ENCODE measurements around the gene BMP2K. TPM values are rescaled to one million over a fixed set of nuclear protein-coding genes. Genes with fewer than 3 reads are reported as not detected.

Gene BMP2K
- total RNA-seq, 5 donors from 2014 or later (not counting 1 experiment from before 2014, with no cell fraction given): 6.7 to 13.4 (median 12.1) TPM

GRCh38 chr4:78809928-78810835 lies 34.0 kb downstream of the BMP2K start:
- no peaks in the 10 kb centered on the region for H3K27me3 Mint-ChIP-seq
- H3K4me3 Mint-ChIP-seq: no peak overlapping the region
- H3K27me3 ChIP-seq (replicated peaks in 1 of 2; ENCODE audit: control insufficient read depth in 2 of 2, extremely low read depth in 1 of 2, insufficient read depth in 2 of 2, low read length in 1 of 2): no peaks in the 10 kb centered on the region
- peaks cover 28% of the 10 kb centered on the region for H3K36me3 Mint-ChIP-seq
- DNase-seq: no peak
- no peak overlapping the region for H3K27ac ChIP-seq (ENCODE audit: low read length)
- H3K4me3 ChIP-seq (ENCODE audit: control insufficient read depth in 1 of 2, extremely low read depth in 1 of 2, low read length in 1 of 2): no peak overlapping the region
- CTCF ChIA-PET: interaction anchor here (1.5 to 1.6 kb wide), 2 partner anchors 9 to 50 kb away, joined by 3 read pairs; no protein-coding TSS in a partner anchor
- H3K9me3 Mint-ChIP-seq: peaks cover 0 to 12% (median 2%) of the 10 kb centered on the region in 3 donors
- peaks cover 4 to 28% (median 20%) of the 10 kb centered on the region in 3 donors for H3K4me1 Mint-ChIP-seq
- H3K27ac Mint-ChIP-seq: no peak overlapping the region
- no peaks in the 10 kb centered on the region for H3K36me3 ChIP-seq (ENCODE audit: control insufficient read depth in 2 of 2, extremely low read depth in 1 of 2, insufficient read depth in 1 of 2, low read length in 1 of 2)
- H3K4me1 ChIP-seq (ENCODE audit: control insufficient read depth in 1 of 2, extremely low read depth in 1 of 2, insufficient read depth in 2 of 2, low read length in 2 of 2): no peaks in the 10 kb centered on the region
- WGBS (ENCODE audit: insufficient coverage): 94% methylated on average over 3 of the region's 7 CpGs
- no peak for ATAC-seq (replicated peaks in 1 of 4)
- H3K9me3 ChIP-seq: no peaks in the 10 kb centered on the region
- POLR2A ChIA-PET: no interaction called here

DNA sequence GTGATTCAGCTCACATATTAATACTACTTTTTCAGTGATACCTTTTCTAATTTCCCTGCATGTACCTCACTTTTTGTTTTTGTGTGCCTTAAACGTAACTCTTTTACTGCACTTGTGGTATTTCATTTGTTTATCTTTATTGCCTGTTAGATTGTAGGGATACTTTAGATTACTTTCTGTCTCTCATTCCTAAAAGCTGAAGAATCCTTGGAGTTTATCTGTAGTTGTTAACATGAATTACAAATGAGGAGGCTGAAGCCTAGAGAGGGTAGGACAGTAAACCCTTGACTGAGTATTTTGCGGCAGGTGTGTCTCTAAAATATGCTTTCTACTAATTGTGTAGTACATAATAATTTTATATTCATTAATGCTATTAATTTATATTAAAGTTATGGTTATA lies 34.9 kb downstream of the BMP2K start:
- DNase-seq (no peak), ATAC-seq (replicated peaks in 1 of 4) (no peak)
- Mint-ChIP-seq H3K36me3 (peaks cover 27% of the 10 kb centered on the region), H3K27me3 (no peaks in the 10 kb centered on the region), H3K4me1 (peaks cover 4 to 30% (median 20%) of the 10 kb centered on the region in 3 donors), H3K27ac (no peak overlapping the region), H3K9me3 (peaks cover 0 to 11% (median 2%) of the 10 kb centered on the region in 3 donors), H3K4me3 (no peak overlapping the region)
- H3K27me3 ChIP-seq (replicated peaks in 1 of 2; ENCODE audit: control insufficient read depth in 2 of 2, extremely low read depth in 1 of 2, insufficient read depth in 2 of 2, low read length in 1 of 2): no peaks in the 10 kb centered on the region
- H3K9me3 ChIP-seq: no peaks in the 10 kb centered on the region
- POLR2A ChIA-PET: no interaction called here
- WGBS (ENCODE audit: insufficient coverage): no CpG with 5 or more reads among the region's 2 CpGs
- no peak overlapping the region for H3K27ac ChIP-seq (ENCODE audit: low read length)
- H3K36me3 ChIP-seq (ENCODE audit: control insufficient read depth in 2 of 2, extremely low read depth in 1 of 2, insufficient read depth in 1 of 2, low read length in 1 of 2): no peaks in the 10 kb centered on the region
- H3K4me3 ChIP-seq (ENCODE audit: control insufficient read depth in 1 of 2, extremely low read depth in 1 of 2, low read length in 1 of 2): no peak overlapping the region
- CTCF ChIA-PET: interaction anchor here (1.5 to 1.6 kb wide), 2 partner anchors 10 to 49 kb away, joined by 3 read pairs; no protein-coding TSS in a partner anchor
- H3K4me1 ChIP-seq (ENCODE audit: control insufficient read depth in 1 of 2, extremely low read depth in 1 of 2, insufficient read depth in 2 of 2, low read length in 2 of 2): no peaks in the 10 kb centered on the region

DNA sequence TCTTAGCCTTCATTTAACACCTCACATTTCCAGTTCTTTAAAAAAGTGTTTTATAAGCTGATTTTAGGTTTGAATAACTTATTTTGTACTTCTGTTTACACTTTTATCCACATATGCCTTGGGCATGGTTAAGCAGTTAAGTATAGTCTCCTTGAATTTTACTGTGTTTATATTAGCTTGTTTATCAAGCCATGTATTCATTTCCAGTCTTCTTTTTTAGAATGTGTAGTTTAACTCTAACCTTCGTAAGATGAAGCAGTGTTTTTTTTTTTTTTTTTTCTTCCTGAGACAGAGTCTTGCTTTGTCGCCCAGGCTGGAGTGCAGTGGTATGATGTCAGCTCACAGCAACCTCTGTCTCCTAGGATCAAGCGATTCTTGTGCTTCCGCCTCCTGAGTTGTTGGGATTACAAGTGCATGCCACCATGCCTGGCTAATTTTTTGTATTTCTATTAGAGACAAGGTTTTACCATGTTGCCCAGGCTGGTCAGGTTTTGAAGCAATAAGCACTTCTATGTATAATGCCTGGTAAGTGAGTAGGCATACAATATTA lies 42.5 kb downstream of the BMP2K start:
- H3K27me3 ChIP-seq (replicated peaks in 1 of 2; ENCODE audit: control insufficient read depth in 2 of 2, extremely low read depth in 1 of 2, insufficient read depth in 2 of 2, low read length in 1 of 2): no peaks in the 10 kb centered on the region
- no peaks in the 10 kb centered on the region for H3K9me3 ChIP-seq
- POLR2A ChIA-PET: no interaction called here
- H3K4me3 ChIP-seq (ENCODE audit: control insufficient read depth in 1 of 2, extremely low read depth in 1 of 2, low read length in 1 of 2): no peak overlapping the region
- no peaks in the 10 kb centered on the region for H3K9me3 Mint-ChIP-seq
- H3K27ac Mint-ChIP-seq: no peak overlapping the region
- no peak overlapping the region for H3K27ac ChIP-seq (ENCODE audit: low read length)
- H3K27me3 Mint-ChIP-seq: no peaks in the 10 kb centered on the region
- H3K36me3 Mint-ChIP-seq: peaks cover 6% of the 10 kb centered on the region
- ATAC-seq (replicated peaks in 1 of 4) (no peak), DNase-seq (no peak)
- CTCF ChIA-PET: no interaction called here
- 100% methylated on average over 1 of the region's 4 CpGs for WGBS (ENCODE audit: insufficient coverage)
- peaks cover 0 to 7% of the 10 kb centered on the region in 2 experiments for H3K4me1 ChIP-seq (ENCODE audit: control insufficient read depth in 1 of 2, extremely low read depth in 1 of 2, insufficient read depth in 2 of 2, low read length in 2 of 2)
- peaks cover 12 to 27% (median 13%) of the 10 kb centered on the region in 3 donors for H3K4me1 Mint-ChIP-seq
- no peak overlapping the region for H3K4me3 Mint-ChIP-seq
- no peaks in the 10 kb centered on the region for H3K36me3 ChIP-seq (ENCODE audit: control insufficient read depth in 2 of 2, extremely low read depth in 1 of 2, insufficient read depth in 1 of 2, low read length in 1 of 2)

- H3K27ac ChIP-seq (ENCODE audit: low read length): no peak overlapping the region
- Mint-ChIP-seq H3K4me3 (no peak overlapping the region), H3K27ac (no peak overlapping the region), H3K9me3 (no peaks in the 10 kb centered on the region), H3K36me3 (peaks cover 30% of the 10 kb centered on the region), H3K4me1 (peaks cover 9 to 24% (median 10%) of the 10 kb centered on the region in 3 donors), H3K27me3 (no peaks in the 10 kb centered on the region)
- peaks cover 0 to 7% of the 10 kb centered on the region in 2 experiments for H3K4me1 ChIP-seq (ENCODE audit: control insufficient read depth in 1 of 2, extremely low read depth in 1 of 2, insufficient read depth in 2 of 2, low read length in 2 of 2)
- H3K36me3 ChIP-seq (ENCODE audit: control insufficient read depth in 2 of 2, extremely low read depth in 1 of 2, insufficient read depth in 1 of 2, low read length in 1 of 2): peaks cover 0 to 14% of the 10 kb centered on the region in 2 donors
- WGBS (ENCODE audit: insufficient coverage): no CpG with 5 or more reads among the region's 1 CpG
- ChIA-PET POLR2A (no interaction called here), CTCF (no interaction called here)
- H3K9me3 ChIP-seq: no peaks in the 10 kb centered on the region
- ATAC-seq (replicated peaks in 1 of 4) (no peak), DNase-seq (no peak)
- no peaks in the 10 kb centered on the region for H3K27me3 ChIP-seq (replicated peaks in 1 of 2; ENCODE audit: control insufficient read depth in 2 of 2, extremely low read depth in 1 of 2, insufficient read depth in 2 of 2, low read length in 1 of 2)
- no peak overlapping the region for H3K4me3 ChIP-seq (ENCODE audit: control insufficient read depth in 1 of 2, extremely low read depth in 1 of 2, low read length in 1 of 2)
These were observed 47.9 kb downstream of the BMP2K start for GRCh38 chr4:78824001-78824400.

DNA sequence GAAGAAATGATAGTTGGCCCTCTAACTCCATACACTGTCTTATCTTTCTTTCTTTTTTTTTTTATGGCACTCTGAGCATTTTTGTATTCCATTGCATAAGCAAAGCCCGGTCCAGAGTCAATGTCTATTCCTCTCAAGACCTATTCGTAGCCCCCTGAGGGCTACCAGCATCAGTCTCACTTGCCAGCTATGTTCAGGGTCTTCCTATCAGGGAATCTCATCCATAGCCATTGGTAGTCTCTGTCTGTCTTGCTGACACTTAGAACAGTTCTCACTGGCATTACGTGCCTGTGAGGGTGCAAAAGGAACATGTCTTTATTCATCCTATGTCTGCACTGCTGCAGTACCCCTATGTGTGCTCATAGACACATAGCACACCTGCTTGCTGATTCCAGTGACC lies 51.0 kb downstream of the BMP2K start:
- H3K9me3 ChIP-seq: no peaks in the 10 kb centered on the region
- no peak overlapping the region for H3K27ac ChIP-seq (ENCODE audit: low read length)
- H3K4me3 ChIP-seq (ENCODE audit: control insufficient read depth in 1 of 2, extremely low read depth in 1 of 2, low read length in 1 of 2): no peak overlapping the region
- H3K27me3 ChIP-seq (replicated peaks in 1 of 2; ENCODE audit: control insufficient read depth in 2 of 2, extremely low read depth in 1 of 2, insufficient read depth in 2 of 2, low read length in 1 of 2): no peaks in the 10 kb centered on the region
- H3K9me3 Mint-ChIP-seq: no peaks in the 10 kb centered on the region
- ATAC-seq (replicated peaks in 1 of 4): no peak
- WGBS (ENCODE audit: insufficient coverage): 90% methylated on average over 3 of the region's 3 CpGs
- peaks cover 52% of the 10 kb centered on the region for H3K36me3 Mint-ChIP-seq
- ChIA-PET POLR2A (no interaction called here), CTCF (no interaction called here)
- no peaks in the 10 kb centered on the region for H3K4me1 ChIP-seq (ENCODE audit: control insufficient read depth in 1 of 2, extremely low read depth in 1 of 2, insufficient read depth in 2 of 2, low read length in 2 of 2)
- no peak overlapping the region for H3K4me3 Mint-ChIP-seq
- no peak overlapping the region for H3K27ac Mint-ChIP-seq
- peaks cover 0 to 14% of the 10 kb centered on the region in 2 donors for H3K36me3 ChIP-seq (ENCODE audit: control insufficient read depth in 2 of 2, extremely low read depth in 1 of 2, insufficient read depth in 1 of 2, low read length in 1 of 2)
- H3K27me3 Mint-ChIP-seq: no peaks in the 10 kb centered on the region
- peaks cover 0 to 9% (median 0%) of the 10 kb centered on the region in 3 donors for H3K4me1 Mint-ChIP-seq
- no peak for DNase-seq

DNA sequence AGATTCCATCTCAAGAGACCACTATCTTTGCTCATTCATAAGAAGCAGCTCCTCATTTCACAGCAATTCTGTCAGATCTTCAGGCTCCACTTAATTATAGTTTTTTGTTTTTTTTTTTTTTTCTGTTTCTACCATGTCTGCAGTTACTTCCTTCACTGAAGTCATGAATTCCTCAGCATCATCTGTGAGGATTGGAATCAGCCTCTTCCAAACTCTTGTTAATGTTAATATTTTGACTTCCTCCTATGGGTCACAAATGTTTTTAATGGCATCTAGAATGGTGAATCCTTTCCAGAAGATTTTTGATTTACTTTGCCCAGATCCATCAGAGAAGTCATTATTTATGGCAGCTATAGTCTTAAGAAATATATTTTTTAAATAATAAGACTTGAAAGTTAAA lies 53.1 kb downstream of the BMP2K start:
- Mint-ChIP-seq H3K36me3 (peaks cover 55% of the 10 kb centered on the region), H3K9me3 (no peaks in the 10 kb centered on the region), H3K27ac (no peak overlapping the region), H3K27me3 (no peaks in the 10 kb centered on the region), H3K4me3 (no peak overlapping the region), H3K4me1 (peaks cover 0 to 4% (median 0%) of the 10 kb centered on the region in 3 donors)
- Histone ChIP-seq H3K27ac (ENCODE audit: low read length) (no peak overlapping the region), H3K9me3 (no peaks in the 10 kb centered on the region), H3K27me3 (replicated peaks in 1 of 2; ENCODE audit: control insufficient read depth in 2 of 2, extremely low read depth in 1 of 2, insufficient read depth in 2 of 2, low read length in 1 of 2) (no peaks in the 10 kb centered on the region), H3K4me1 (ENCODE audit: control insufficient read depth in 1 of 2, extremely low read depth in 1 of 2, insufficient read depth in 2 of 2, low read length in 2 of 2) (no peaks in the 10 kb centered on the region), H3K4me3 (ENCODE audit: control insufficient read depth in 1 of 2, extremely low read depth in 1 of 2, low read length in 1 of 2) (no peak overlapping the region), H3K36me3 (ENCODE audit: control insufficient read depth in 2 of 2, extremely low read depth in 1 of 2, insufficient read depth in 1 of 2, low read length in 1 of 2) (peaks cover 0 to 14% of the 10 kb centered on the region in 2 donors)
- no peak for ATAC-seq (replicated peaks in 1 of 4)
- POLR2A ChIA-PET: interaction anchor here in 1 of 2 donors (0.6 kb wide), 1 partner anchor 252 kb away, joined by 3 read pairs; no protein-coding TSS in a partner anchor
- CTCF ChIA-PET: interaction anchor here in 1 of 2 donors (0.7 to 1.2 kb wide), 2 partner anchors 11 to 1150 kb away, joined by 3 read pairs; no protein-coding TSS in a partner anchor
- no peak for DNase-seq

Data from T-cell (primary cell).